DOHH2 (cell line): ENCODE measurements around the gene AIG1.

ENCODE experiments used
- CTCF ChIP-seq: fragments of 200-600 bp; sonication (generic); IDR thresholded peaks from one replicate; pipeline ENCODE4 v1.5.1; 2014; ENCODE audit warnings: antibody characterized with exemption, mild to moderate bottlenecking, low read depth, low read length; ENCODE audit not compliant: poor library complexity, severe bottlenecking
- EZH2phosphoT487 ChIP-seq: fragments of 200-600 bp; sonication (generic); IDR thresholded peaks from 2 replicates; pipeline ENCODE4 v1.6.1; 2017; ENCODE audit warnings: borderline replicate concordance, mild to moderate bottlenecking, antibody characterized with exemption, low read length, moderate library complexity, mixed read lengths

GRCh38 chr6:143241111-143241510 lies 180.4 kb downstream of the AIG1 start:
- TF ChIP-seq CTCF, result no peak
- no peak for TF ChIP-seq EZH2phosphoT487
